SK-N-SH (cell line): ENCODE measurements around the gene TET2.

Experiments used
- CHD2 ChIP-seq: fragments of 150-350 bp; IDR thresholded peaks from 2 replicates; pipeline ENCODE4 v1.6.1; 2018; ENCODE audit warnings: low read length; ENCODE audit not compliant: partially characterized antibody
- CTCF ChIP-seq: fragments of 200-600 bp; sonication (generic); IDR thresholded peaks from 2 replicates; pipeline ENCODE4 v1.6.1; 2017; ENCODE audit warnings: antibody characterized with exemption, mild to moderate bottlenecking, moderate library complexity
- NRF1 ChIP-seq: IDR thresholded peaks from 2 replicates; pipeline ENCODE4 v1.6.1; 2012; ENCODE audit warnings: low read depth, mild to moderate bottlenecking, low read length
- POLR2AphosphoS5 ChIP-seq: IDR thresholded peaks from 2 replicates; pipeline ENCODE4 v1.6.1; 2012; ENCODE audit warnings: low read depth, low read length
- SIN3A ChIP-seq: IDR thresholded peaks from 2 replicates; pipeline ENCODE4 v1.6.1; 2012; ENCODE audit warnings: low read depth, mild to moderate bottlenecking, low read length, moderate library complexity, borderline replicate concordance

- TF ChIP-seq NRF1 = no peak
- no peak for TF ChIP-seq CTCF
- TF ChIP-seq POLR2AphosphoS5 = no peak
- TF ChIP-seq SIN3A = no peak
- TF ChIP-seq CHD2 = no peak
These were observed 45.8 kb downstream of the TET2 start for GRCh38 chr4:105192474-105192873.
